Measurements from ENCODE around the gene WWP2. TPM values are rescaled to one million over a fixed set of nuclear protein-coding genes. Genes with fewer than 3 reads are reported as not detected.
"Not testable (repeated sequence)": the region's sequence is repeated elsewhere in the genome, so short reads cannot be mapped to it uniquely, and the experiment has no call there.

WWP2 gene
- total RNA-seq, 1 donor from 2014 or later = 16.9 TPM

DNA sequence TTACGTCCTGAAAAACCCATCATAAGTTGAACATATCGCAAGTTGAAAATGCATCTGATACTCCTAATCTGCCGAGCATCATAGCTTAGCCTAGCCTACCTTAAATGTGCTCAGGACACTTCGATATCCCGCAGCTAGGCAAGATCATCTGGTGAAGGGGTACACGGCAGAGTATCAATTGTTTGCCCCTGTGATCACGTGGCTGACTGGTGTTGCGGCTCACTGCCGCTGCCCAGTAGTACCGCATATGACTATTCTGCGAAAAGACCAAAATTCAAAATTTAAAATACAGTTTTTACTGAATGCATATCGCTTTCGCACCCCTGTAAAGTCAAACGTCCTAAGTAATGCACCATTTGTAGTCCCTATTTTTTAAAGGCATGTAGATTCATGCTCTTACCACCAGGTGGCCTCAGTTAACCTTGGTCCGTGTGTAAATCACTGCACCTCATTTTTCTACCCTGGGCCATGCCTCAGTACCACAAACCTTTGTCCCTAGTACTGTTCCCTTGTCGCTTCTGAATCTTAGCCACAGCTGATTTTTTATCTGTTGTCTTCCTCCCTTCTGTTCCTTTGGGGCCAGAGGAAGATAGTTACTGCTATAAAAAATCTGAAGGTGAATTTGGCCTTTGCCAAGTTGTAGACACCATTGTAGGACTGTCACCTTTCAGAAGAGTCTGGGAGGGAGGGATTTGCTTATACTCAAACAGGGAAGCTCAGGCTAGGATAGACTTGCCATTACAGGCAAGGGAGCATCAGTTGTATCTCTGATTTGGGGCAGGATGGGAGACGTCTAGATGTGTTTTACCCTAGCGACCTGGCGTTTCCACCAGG, 34.4 kb downstream of the WWP2 start:
- TF ChIP-seq, protein P1, sequence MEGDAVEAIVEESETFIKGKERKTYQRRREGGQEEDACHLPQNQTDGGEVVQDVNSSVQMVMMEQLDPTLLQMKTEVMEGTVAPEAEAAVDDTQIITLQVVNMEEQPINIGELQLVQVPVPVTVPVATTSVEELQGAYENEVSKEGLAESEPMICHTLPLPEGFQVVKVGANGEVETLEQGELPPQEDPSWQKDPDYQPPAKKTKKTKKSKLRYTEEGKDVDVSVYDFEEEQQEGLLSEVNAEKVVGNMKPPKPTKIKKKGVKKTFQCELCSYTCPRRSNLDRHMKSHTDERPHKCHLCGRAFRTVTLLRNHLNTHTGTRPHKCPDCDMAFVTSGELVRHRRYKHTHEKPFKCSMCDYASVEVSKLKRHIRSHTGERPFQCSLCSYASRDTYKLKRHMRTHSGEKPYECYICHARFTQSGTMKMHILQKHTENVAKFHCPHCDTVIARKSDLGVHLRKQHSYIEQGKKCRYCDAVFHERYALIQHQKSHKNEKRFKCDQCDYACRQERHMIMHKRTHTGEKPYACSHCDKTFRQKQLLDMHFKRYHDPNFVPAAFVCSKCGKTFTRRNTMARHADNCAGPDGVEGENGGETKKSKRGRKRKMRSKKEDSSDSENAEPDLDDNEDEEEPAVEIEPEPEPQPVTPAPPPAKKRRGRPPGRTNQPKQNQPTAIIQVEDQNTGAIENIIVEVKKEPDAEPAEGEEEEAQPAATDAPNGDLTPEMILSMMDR (conservative IDR thresholded peaks at IDR 0.05; ENCODE audit: low read depth, low read length) = peak; percentile 93
- H3K4me3 ChIP-seq (ENCODE audit: low read depth, low read length) = peak overlapping the region; percentile 39
- DNase-seq (ENCODE audit: low read depth) = peak; percentile 32

DNA sequence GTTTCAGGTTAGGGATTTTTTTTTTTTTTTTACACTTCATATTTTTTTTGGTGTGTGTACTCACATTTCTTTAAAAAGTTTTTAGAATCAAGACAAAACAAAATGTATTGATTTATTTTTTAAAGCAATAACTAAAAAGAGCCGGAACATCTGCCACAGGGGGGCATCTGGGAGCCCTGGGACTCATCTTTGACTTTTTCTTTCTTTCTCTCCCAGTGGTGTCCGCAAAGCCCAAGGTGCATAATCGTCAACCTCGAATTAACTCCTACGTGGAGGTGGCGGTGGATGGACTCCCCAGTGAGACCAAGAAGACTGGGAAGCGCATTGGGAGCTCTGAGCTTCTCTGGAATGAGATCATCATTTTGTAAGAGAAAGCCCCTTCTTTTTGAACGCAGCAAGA, 36.3 kb downstream of the WWP2 start:
- no peak for DNase-seq (ENCODE audit: low read depth)
- no peak overlapping the region for H3K4me3 ChIP-seq (ENCODE audit: low read depth, low read length)
- TF ChIP-seq, protein P1 (conservative IDR thresholded peaks at IDR 0.05; ENCODE audit: low read depth, low read length) = peak; percentile 48

GRCh38 chr16:69799611-69800031, 37.5 kb downstream of the WWP2 start:
- H3K4me3 ChIP-seq (ENCODE audit: low read depth, low read length) = no peak overlapping the region
- TF ChIP-seq, protein P1 (conservative IDR thresholded peaks at IDR 0.05; ENCODE audit: low read depth, low read length) = no peak
- no peak for DNase-seq (ENCODE audit: low read depth)

DNA sequence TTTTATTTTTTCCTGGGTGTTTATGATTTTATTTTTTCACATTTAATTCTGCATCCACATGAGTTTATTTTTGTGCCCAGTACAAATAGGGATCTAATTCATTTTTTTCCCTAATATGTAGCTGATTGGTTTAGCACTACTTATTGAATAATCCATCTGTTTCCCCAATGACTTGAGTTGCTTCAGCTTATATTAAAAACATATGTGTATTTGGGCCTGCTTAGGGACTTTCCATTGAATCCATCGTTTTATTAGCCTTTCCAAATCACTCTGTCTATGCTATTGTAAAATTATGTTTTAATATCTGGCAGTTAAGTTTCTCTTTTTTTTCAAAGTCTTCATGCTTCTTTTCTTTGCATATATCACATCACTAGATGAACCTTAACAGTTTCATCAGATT, 42.2 kb downstream of the WWP2 start:
- TF ChIP-seq, protein P1 (conservative IDR thresholded peaks at IDR 0.05; ENCODE audit: low read depth, low read length) = no peak
- H3K4me3 ChIP-seq (ENCODE audit: low read depth, low read length) = no peak overlapping the region
- no peak for DNase-seq (ENCODE audit: low read depth)

DNA sequence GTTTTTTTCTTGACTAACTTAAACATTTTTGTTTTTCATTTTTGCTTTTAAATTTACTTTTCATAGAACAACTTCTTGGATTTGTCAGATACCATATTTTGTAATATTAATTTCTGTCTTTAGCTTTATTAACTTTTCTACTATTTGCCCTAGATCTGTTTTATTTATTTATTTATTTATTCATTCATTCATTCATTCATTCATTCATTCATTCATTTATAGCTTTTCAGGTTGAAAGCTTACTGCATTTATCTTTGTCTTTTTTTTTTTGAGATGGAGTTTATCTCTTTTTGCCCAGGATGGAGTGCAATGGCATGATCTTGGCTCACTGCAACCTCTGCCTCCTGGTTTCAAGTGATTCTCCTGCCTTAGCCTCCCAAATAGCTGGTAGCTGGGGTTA, 44.6 kb downstream of the WWP2 start:
- DNase-seq (ENCODE audit: low read depth); H3K4me3 ChIP-seq (ENCODE audit: low read depth, low read length): not testable (repeated sequence)

- TF ChIP-seq, protein P1 (conservative IDR thresholded peaks at IDR 0.05; ENCODE audit: low read depth, low read length) = no peak
- H3K4me3 ChIP-seq (ENCODE audit: low read depth, low read length) = no peak overlapping the region
- no peak for DNase-seq (ENCODE audit: low read depth)
Observed at GRCh38 chr16:69812688-69813014, 50.5 kb downstream of the WWP2 start.

- TF ChIP-seq, protein P1 (conservative IDR thresholded peaks at IDR 0.05; ENCODE audit: low read depth, low read length) = no peak
- DNase-seq (ENCODE audit: low read depth) = no peak
- H3K4me3 ChIP-seq (ENCODE audit: low read depth, low read length) = no peak overlapping the region
Observed at GRCh38 chr16:69814078-69814477, 51.9 kb downstream of the WWP2 start.

Measured in epithelial cell of proximal tubule (primary cell).